ENCODE results near the gene DHRS1.

GRCh38 chr14:24255931-24256711, 43.5 kb downstream of the DHRS1 start:
- TF ChIP-seq CTCF (IDR thresholded peaks at IDR 0.05): no peak
- no peak for TF ChIP-seq RFX5 (IDR thresholded peaks at IDR 0.05)
- TF ChIP-seq, protein P1, sequence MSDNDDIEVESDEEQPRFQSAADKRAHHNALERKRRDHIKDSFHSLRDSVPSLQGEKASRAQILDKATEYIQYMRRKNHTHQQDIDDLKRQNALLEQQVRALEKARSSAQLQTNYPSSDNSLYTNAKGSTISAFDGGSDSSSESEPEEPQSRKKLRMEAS (IDR thresholded peaks at IDR 0.05): no peak
- TF ChIP-seq ESRRA (IDR thresholded peaks at IDR 0.05; ENCODE audit: borderline replicate concordance, low read length): no peak
- TF ChIP-seq, protein P2, sequence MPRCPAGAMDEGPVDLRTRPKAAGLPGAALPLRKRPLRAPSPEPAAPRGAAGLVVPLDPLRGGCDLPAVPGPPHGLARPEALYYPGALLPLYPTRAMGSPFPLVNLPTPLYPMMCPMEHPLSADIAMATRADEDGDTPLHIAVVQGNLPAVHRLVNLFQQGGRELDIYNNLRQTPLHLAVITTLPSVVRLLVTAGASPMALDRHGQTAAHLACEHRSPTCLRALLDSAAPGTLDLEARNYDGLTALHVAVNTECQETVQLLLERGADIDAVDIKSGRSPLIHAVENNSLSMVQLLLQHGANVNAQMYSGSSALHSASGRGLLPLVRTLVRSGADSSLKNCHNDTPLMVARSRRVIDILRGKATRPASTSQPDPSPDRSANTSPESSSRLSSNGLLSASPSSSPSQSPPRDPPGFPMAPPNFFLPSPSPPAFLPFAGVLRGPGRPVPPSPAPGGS (IDR thresholded peaks at IDR 0.05): no peak
- no peak for TF ChIP-seq SMC3 (IDR thresholded peaks at IDR 0.05)
- no peak for TF ChIP-seq CBX8 (IDR thresholded peaks at IDR 0.05)
- TF ChIP-seq JUN (IDR thresholded peaks at IDR 0.05): no peak
- no peak for TF ChIP-seq REST (IDR thresholded peaks at IDR 0.05)
- no peak for TF ChIP-seq POLR2A (IDR thresholded peaks at IDR 0.05; ENCODE audit: low read length)
- no peak for TF ChIP-seq EP300 (IDR thresholded peaks at IDR 0.05)
- TF ChIP-seq ELK1 (IDR thresholded peaks at IDR 0.05; ENCODE audit: low read depth, low read length): no peak
- TF ChIP-seq RCOR1 (IDR thresholded peaks at IDR 0.05; ENCODE audit: low read depth, low read length): no peak
- TF ChIP-seq HDAC2 (IDR thresholded peaks at IDR 0.05): no peak

Data from A549 (cell line).